HepG2 (cell line): ENCODE results near the gene P2RX3. TPM values are rescaled to one million over a fixed set of nuclear protein-coding genes. Genes with fewer than 3 reads are reported as not detected.

Source experiments
- ATAC-seq: fragments of 200-7000 bp; cut with Tn5 transposase; 3 replicates; pipeline ENCODE4 v1.9.1; 2020; ENCODE audit warnings: mild to moderate bottlenecking, moderate library complexity
- BruUV-seq: library from RNA; stranded (reverse); fragments of 400-500 nt; replicated peaks from 2 replicates; lab custom pipeline; 2021; lab: Mats Ljungman, UMichigan
- CTCF ChIA-PET: fragments of 300-600 bp; formaldehyde crosslinking; extraction: SDS; loops from one replicate; lab custom pipeline; 2021; ENCODE audit warnings: low total read pairs, inconsistent platforms, low intra/inter-chr PET ratio; lab: Yijun Ruan, JAX
- POLR2A ChIA-PET: fragments of 350-600 bp; sonication (Branson Sonifier 250); formaldehyde crosslinking; loops from one replicate; lab custom pipeline; 2020; ENCODE audit warnings: antibody characterized with exemption, inconsistent platforms; lab: Yijun Ruan, JAX
- DNase-seq: peaks from one replicate; pipeline ENCODE4 v3.0.0-alpha.2; 2015; ENCODE audit warnings: low spot score
- FAIRE-seq: peaks from 3 replicates; lab custom pipeline; 2011; peaks lifted over from hg19 to GRCh38; lab: Jason Lieb, UNC
- H2AFZ ChIP-seq: one replicate; pipeline ENCODE4 v1.6.1; 2011; ENCODE audit warnings: low read length, inconsistent platforms
- H3K27ac ChIP-seq: fragments of 300-600 bp; 3 replicates; pipeline ENCODE4 v1.8.0; 2011; ENCODE audit warnings: mixed run types, mild to moderate bottlenecking, mixed read lengths, low read length, inconsistent platforms; ENCODE audit not compliant: insufficient read depth; ENCODE audit errors: extremely low read length
- H3K27me3 ChIP-seq, 2 experiments: fragments of 200-600 bp in 1 of 2; 2 replicates in 1 of 2; 3 replicates in 1 of 2; pipeline versions ENCODE4 v1.6.0 to v1.8.0; 2011; ENCODE audit warnings: low read length in 2 of 2, mild to moderate bottlenecking in 2 of 2, moderate library complexity in 2 of 2, inconsistent platforms in 1 of 2; ENCODE audit not compliant: insufficient read depth in 2 of 2, control insufficient read depth in 1 of 2
- H3K36me3 ChIP-seq, 2 experiments: fragments of 200-600 bp in 1 of 2; replicated peaks in 1 of 2; 2 replicates in 1 of 2; 3 replicates in 1 of 2; pipeline versions ENCODE4 v1.5.1 to v1.8.0; 2011; ENCODE audit warnings: low read length in 2 of 2, inconsistent platforms in 1 of 2; ENCODE audit not compliant: insufficient read depth in 2 of 2, control insufficient read depth in 1 of 2
- H3K4me1 ChIP-seq: 2 replicates; pipeline ENCODE4 v1.5.1; 2012; ENCODE audit warnings: low read length, inconsistent platforms; ENCODE audit not compliant: insufficient read depth
- H3K4me2 ChIP-seq: 2 replicates; pipeline ENCODE4 v1.6.0; 2011; ENCODE audit warnings: low read depth, low read length, inconsistent platforms
- H3K4me3 ChIP-seq, 3 experiments: fragments of 200-600 bp in 1 of 3; sonication (generic), shearing (Covaris generic) in 1 of 3; replicated peaks in 1 of 3; 2 replicates each; pipeline ENCODE4 v1.5.1; 2011 to 2016; ENCODE audit warnings: low read length in 3 of 3, inconsistent platforms in 2 of 3, low read depth in 2 of 3, mild to moderate bottlenecking in 2 of 3, control low read depth in 1 of 3, mixed read lengths in 1 of 3; ENCODE audit not compliant: insufficient read depth in 1 of 3
- H3K79me2 ChIP-seq: one replicate; pipeline ENCODE4 v1.6.1; 2011; ENCODE audit warnings: low read length, inconsistent platforms; ENCODE audit not compliant: insufficient read depth
- H3K9ac ChIP-seq: 2 replicates; pipeline ENCODE4 v1.6.0; 2011; ENCODE audit warnings: mild to moderate bottlenecking, low read depth, low read length, inconsistent platforms; ENCODE audit not compliant: insufficient read depth
- H3K9me3 ChIP-seq: 2 replicates; pipeline ENCODE4 v1.5.1; 2012; ENCODE audit warnings: mild to moderate bottlenecking, low read length
- H4K20me1 ChIP-seq: 2 replicates; pipeline ENCODE4 v1.6.0; 2011; ENCODE audit warnings: inconsistent platforms, mild to moderate bottlenecking, low read length, moderate library complexity; ENCODE audit not compliant: insufficient read depth
- ARID5B ChIP-seq: IDR thresholded peaks from 2 replicates; pipeline ENCODE4 v1.4.0; 2020; ENCODE audit warnings: mild to moderate bottlenecking, missing genetic modification reagents
- HNRNPK ChIP-seq: fragments of 200-400 bp; formaldehyde crosslinking; IDR thresholded peaks from 2 replicates; pipeline ENCODE4 v1.6.1; 2018; ENCODE audit warnings: low read length, low read depth, moderate library complexity, mild to moderate bottlenecking; ENCODE audit not compliant: poor library complexity, severe bottlenecking
- ISL2 ChIP-seq: sonication (generic); formaldehyde crosslinking; IDR thresholded peaks from 2 replicates; pipeline ENCODE4 v1.5.0; 2020; ENCODE audit warnings: missing genetic modification reagents
- MXD4 ChIP-seq: IDR thresholded peaks from 2 replicates; pipeline ENCODE4 v1.6.1; 2016; ENCODE audit warnings: mild to moderate bottlenecking, missing biosample characterization, missing genetic modification reagents
- NFIB ChIP-seq: sonication (generic); formaldehyde crosslinking; IDR thresholded peaks from 2 replicates; pipeline ENCODE4 v1.9.0; 2021; ENCODE audit warnings: missing genetic modification reagents, mild to moderate bottlenecking, borderline replicate concordance
- SNAPC5 ChIP-seq: sonication (generic); formaldehyde crosslinking; IDR thresholded peaks from 2 replicates; pipeline ENCODE4 v1.8.1; 2023; ENCODE audit warnings: mild to moderate bottlenecking, missing genetic modification reagents, borderline replicate concordance
- ZNF17 ChIP-seq: sonication (generic); formaldehyde crosslinking; IDR thresholded peaks from 2 replicates; pipeline ENCODE4 v1.5.0; 2020; ENCODE audit warnings: mild to moderate bottlenecking, missing genetic modification reagents
- ZNF276 ChIP-seq: sonication (generic); formaldehyde crosslinking; IDR thresholded peaks from 2 replicates; pipeline ENCODE4 v1.4.0; 2020; ENCODE audit warnings: mild to moderate bottlenecking, low read depth, missing genetic modification reagents
- ZNF326 ChIP-seq: sonication (generic); formaldehyde crosslinking; IDR thresholded peaks from 2 replicates; pipeline ENCODE4 v1.4.0; 2020; ENCODE audit warnings: missing genetic modification reagents, borderline replicate concordance
- ZNF552 ChIP-seq: sonication (generic); formaldehyde crosslinking; IDR thresholded peaks from 2 replicates; pipeline ENCODE4 v1.9.0; 2022; ENCODE audit warnings: missing genetic modification reagents, mild to moderate bottlenecking, borderline replicate concordance
- ZSCAN12 ChIP-seq: sonication (generic); formaldehyde crosslinking; IDR thresholded peaks from 2 replicates; pipeline ENCODE4 v1.9.0; 2021; ENCODE audit warnings: mild to moderate bottlenecking, missing genetic modification reagents
- WGBS: methylation state at CpG from one replicate; pipeline ENCODE4 v1.1.6; 2017; ENCODE audit warnings: low lambda C conversion rate; 5-methylcytosine and 5-hydroxymethylcytosine counted together
- in situ Hi-C: cut with HindIII; loops from 2 replicates; pipeline ENCODE4 v1.10.0; 2017; ENCODE audit warnings: low pct_unique_long_range_greater_than_20kb; ENCODE audit not compliant: extremely low pct_ligation_motif_present
- intact Hi-C: fragments of 100-400 bp; cut with micrococcal nuclease; formaldehyde crosslinking; loops from one replicate; pipeline ENCODE4 v1.10.0; 2022; ENCODE audit not compliant: unreplicated experiment
- polyA plus RNA-seq, 8 experiments: library from polyadenylated mRNA; depleted of rRNA in 3 of 8; stranded (reverse) in 7 of 8; unstranded in 1 of 8; fragments of >200 nt; fragmentation: Illumina TruSeq in 4 of 8; extraction: Trizol in 4 of 8; gene quantifications; 2 replicates each; pipeline versions ENCODE4 v1.2.1 to v1.2.3, GENCODE V29; 2011 to 2016; ENCODE audit warnings: low read depth in 4 of 8, missing spikeins in 1 of 8, mixed read lengths in 1 of 8; ENCODE audit not compliant: insufficient read depth in 1 of 8
- total RNA-seq, 5 experiments: library from RNA; depleted of rRNA; stranded (reverse); fragments of >200 nt; fragmentation: Illumina TruSeq; extraction: Trizol; gene quantifications; 2 replicates each; pipeline ENCODE4 v1.2.3, GENCODE V29; 2016; ENCODE audit warnings: low read depth in 1 of 5

The P2RX3 gene
- total and polyA plus RNA-seq, 2 of the 13 experiments (the other 11 are each of a cell fraction or from before 2014, with no cell fraction given) = 0.08 TPM; not detected in 1

- CTCF ChIA-PET = no interaction called here
- DNase-seq (no peak), FAIRE-seq (no peak), ATAC-seq (no peak)
- no TSS peak for BruUV-seq
- no peaks in the 10 kb centered on the region for H4K20me1 ChIP-seq
- no peak overlapping the region for H3K4me2 ChIP-seq
- H3K36me3 ChIP-seq = no peaks in the 10 kb centered on the region
- H3K9me3 ChIP-seq = no peaks in the 10 kb centered on the region
- no peak overlapping the region for H3K9ac ChIP-seq
- in situ Hi-C loops (no loop called here), intact Hi-C loops (no loop called here)
- WGBS = 55% methylated on average over 24 of the region's 26 CpGs
- POLR2A ChIA-PET = no interaction called here
- no peak overlapping the region for H3K27ac ChIP-seq
- H3K4me1 ChIP-seq = peaks cover 13% of the 10 kb centered on the region
- H3K27me3 ChIP-seq = peaks cover 0 to 4% of the 10 kb centered on the region in 2 experiments; a peak in 3 of 5 replicates
- H3K79me2 ChIP-seq = no peaks in the 10 kb centered on the region
- no peak for TF ChIP-seq ISL2 (CRISPR knock-in tag)
- TF ChIP-seq HNRNPK = peak; percentile 70
- TF ChIP-seq ZNF17 (CRISPR knock-in tag) = no peak
- no peak overlapping the region for H2AFZ ChIP-seq
- H3K4me3 ChIP-seq = no peak overlapping the region
Observed at GRCh38 chr11:57376095-57377090, 38.2 kb downstream of the P2RX3 start.

- Histone ChIP-seq H3K79me2 (no peaks in the 10 kb centered on the region), H4K20me1 (no peaks in the 10 kb centered on the region), H3K36me3 (no peaks in the 10 kb centered on the region), H3K4me2 (no peak overlapping the region), H3K27me3 (peaks cover 0 to 4% of the 10 kb centered on the region in 2 experiments; a peak in 2 of 5 replicates), H3K27ac (no peak overlapping the region), H3K9me3 (no peaks in the 10 kb centered on the region), H3K4me1 (peaks cover 13% of the 10 kb centered on the region), H3K4me3 (no peak overlapping the region), H2AFZ (no peak overlapping the region), H3K9ac (no peak overlapping the region)
- ChIA-PET POLR2A (no interaction called here), CTCF (no interaction called here)
- no peak for ATAC-seq
- in situ Hi-C loops = no loop called here
- no peak for FAIRE-seq
- BruUV-seq = no TSS peak
- intact Hi-C loops = no loop called here
- 54% methylated on average over 3 of the region's 5 CpGs for WGBS
- DNase-seq = no peak
- no peak for TF ChIP-seq ZSCAN12 (CRISPR knock-in tag)
- no peak for TF ChIP-seq SNAPC5 (CRISPR knock-in tag)
- no peak for TF ChIP-seq ARID5B (CRISPR knock-in tag)
- TF ChIP-seq ZNF276 (CRISPR knock-in tag) = no peak
- TF ChIP-seq MXD4 (CRISPR knock-in tag) = no peak
- no peak for TF ChIP-seq ZNF326 (CRISPR knock-in tag)
- TF ChIP-seq ZNF552 (CRISPR knock-in tag) = no peak
- TF ChIP-seq NFIB (CRISPR knock-in tag) = no peak
Observed at GRCh38 chr11:57377107-57377506, 39.0 kb downstream of the P2RX3 start.
